NCI-H2029 treated with DMSO at 0.1 percent for 48 hours (cell line): ENCODE data around the gene UVRAG.
"Not testable (repeated sequence)": the region's sequence is repeated elsewhere in the genome, so short reads cannot be mapped to it uniquely, and the experiment has no call there.

Source experiments
- DNase-seq: peaks from one replicate; lab custom pipeline; 2025; lab: John Stamatoyannopoulos, UW

Gene UVRAG

GRCh38 chr11:75924966-75925784, 110.2 kb downstream of the UVRAG start:
- DNase-seq, result no peak

GRCh38 chr11:75925785-75926164, 110.8 kb downstream of the UVRAG start:
- no peak for DNase-seq

GRCh38 chr11:75929706-75930105, 114.7 kb downstream of the UVRAG start:
- no peak for DNase-seq

GRCh38 chr11:75930534-75930933, 115.5 kb downstream of the UVRAG start:
- no peak for DNase-seq

- DNase-seq, result no peak
Observed at GRCh38 chr11:75931124-75931523, 116.1 kb downstream of the UVRAG start.

GRCh38 chr11:75933736-75934135, 118.7 kb downstream of the UVRAG start:
- not testable (repeated sequence) for DNase-seq

GRCh38 chr11:75934851-75935250, 119.8 kb downstream of the UVRAG start:
- DNase-seq, result no peak

GRCh38 chr11:75938543-75938942, 123.5 kb downstream of the UVRAG start:
- no peak for DNase-seq

GRCh38 chr11:75939516-75939915, 124.5 kb downstream of the UVRAG start:
- DNase-seq, result no peak

GRCh38 chr11:75939992-75940391, 125.0 kb downstream of the UVRAG start:
- no peak for DNase-seq

- no peak for DNase-seq
Observed at GRCh38 chr11:75940911-75941310, 125.9 kb downstream of the UVRAG start.

- no peak for DNase-seq
Observed at GRCh38 chr11:75944515-75944914, 129.5 kb downstream of the UVRAG start.

- DNase-seq, result peak; percentile 16
Observed at GRCh38 chr11:75945446-75945845, 130.4 kb downstream of the UVRAG start.

- no peak for DNase-seq
Observed at GRCh38 chr11:75945947-75946346, 130.9 kb downstream of the UVRAG start.

GRCh38 chr11:75946531-75947530, 131.8 kb downstream of the UVRAG start:
- DNase-seq, result peak; percentile 89

GRCh38 chr11:75949023-75949672, 134.1 kb downstream of the UVRAG start:
- DNase-seq, result no peak

- no peak for DNase-seq
Observed at GRCh38 chr11:75950141-75950540, 135.1 kb downstream of the UVRAG start.

GRCh38 chr11:75954039-75954438, 139.0 kb downstream of the UVRAG start:
- DNase-seq, result no peak

GRCh38 chr11:75955443-75955842, 140.4 kb downstream of the UVRAG start:
- DNase-seq, result no peak

- DNase-seq, result no peak
Observed at GRCh38 chr11:75959540-75959939, 144.5 kb downstream of the UVRAG start.

GRCh38 chr11:75964071-75964470, 149.1 kb downstream of the UVRAG start:
- no peak for DNase-seq

GRCh38 chr11:75966537-75967287, 151.7 kb downstream of the UVRAG start:
- no peak for DNase-seq
